ENCODE measurements around the gene VEPH1.

DNA sequence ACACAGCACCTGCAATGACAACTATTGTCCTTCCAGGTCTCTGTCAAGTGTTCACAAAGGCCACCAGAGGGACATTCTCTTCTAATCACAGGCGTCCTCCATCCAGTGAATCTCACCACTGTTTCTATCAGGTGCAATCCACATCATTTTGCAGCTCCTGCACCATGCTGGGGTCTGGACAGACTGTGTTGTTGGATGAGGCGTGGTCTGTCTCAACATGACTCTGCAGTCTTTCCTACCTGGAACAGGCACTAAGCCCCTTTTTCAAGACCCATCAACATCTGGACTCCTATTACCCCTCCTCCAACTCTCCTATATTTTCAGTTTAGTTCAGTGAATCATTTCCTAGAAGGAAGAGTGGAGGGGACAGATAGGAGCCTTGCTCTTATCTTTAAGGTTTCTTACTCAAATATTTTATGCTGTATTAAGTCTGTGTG, 31.5 kb upstream of the VEPH1 start:
- TF ChIP-seq HOXA7 (CRISPR knock-in tag; IDR thresholded peaks at IDR 0.05) (no peak), RFX5 (IDR thresholded peaks at IDR 0.05) (no peak)
- TF ChIP-seq, protein P1, sequence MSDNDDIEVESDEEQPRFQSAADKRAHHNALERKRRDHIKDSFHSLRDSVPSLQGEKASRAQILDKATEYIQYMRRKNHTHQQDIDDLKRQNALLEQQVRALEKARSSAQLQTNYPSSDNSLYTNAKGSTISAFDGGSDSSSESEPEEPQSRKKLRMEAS (IDR thresholded peaks at IDR 0.05), result no peak
- TF ChIP-seq, protein P2, sequence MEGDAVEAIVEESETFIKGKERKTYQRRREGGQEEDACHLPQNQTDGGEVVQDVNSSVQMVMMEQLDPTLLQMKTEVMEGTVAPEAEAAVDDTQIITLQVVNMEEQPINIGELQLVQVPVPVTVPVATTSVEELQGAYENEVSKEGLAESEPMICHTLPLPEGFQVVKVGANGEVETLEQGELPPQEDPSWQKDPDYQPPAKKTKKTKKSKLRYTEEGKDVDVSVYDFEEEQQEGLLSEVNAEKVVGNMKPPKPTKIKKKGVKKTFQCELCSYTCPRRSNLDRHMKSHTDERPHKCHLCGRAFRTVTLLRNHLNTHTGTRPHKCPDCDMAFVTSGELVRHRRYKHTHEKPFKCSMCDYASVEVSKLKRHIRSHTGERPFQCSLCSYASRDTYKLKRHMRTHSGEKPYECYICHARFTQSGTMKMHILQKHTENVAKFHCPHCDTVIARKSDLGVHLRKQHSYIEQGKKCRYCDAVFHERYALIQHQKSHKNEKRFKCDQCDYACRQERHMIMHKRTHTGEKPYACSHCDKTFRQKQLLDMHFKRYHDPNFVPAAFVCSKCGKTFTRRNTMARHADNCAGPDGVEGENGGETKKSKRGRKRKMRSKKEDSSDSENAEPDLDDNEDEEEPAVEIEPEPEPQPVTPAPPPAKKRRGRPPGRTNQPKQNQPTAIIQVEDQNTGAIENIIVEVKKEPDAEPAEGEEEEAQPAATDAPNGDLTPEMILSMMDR (IDR thresholded peaks at IDR 0.05), result no peak
- TF ChIP-seq, protein P3, sequence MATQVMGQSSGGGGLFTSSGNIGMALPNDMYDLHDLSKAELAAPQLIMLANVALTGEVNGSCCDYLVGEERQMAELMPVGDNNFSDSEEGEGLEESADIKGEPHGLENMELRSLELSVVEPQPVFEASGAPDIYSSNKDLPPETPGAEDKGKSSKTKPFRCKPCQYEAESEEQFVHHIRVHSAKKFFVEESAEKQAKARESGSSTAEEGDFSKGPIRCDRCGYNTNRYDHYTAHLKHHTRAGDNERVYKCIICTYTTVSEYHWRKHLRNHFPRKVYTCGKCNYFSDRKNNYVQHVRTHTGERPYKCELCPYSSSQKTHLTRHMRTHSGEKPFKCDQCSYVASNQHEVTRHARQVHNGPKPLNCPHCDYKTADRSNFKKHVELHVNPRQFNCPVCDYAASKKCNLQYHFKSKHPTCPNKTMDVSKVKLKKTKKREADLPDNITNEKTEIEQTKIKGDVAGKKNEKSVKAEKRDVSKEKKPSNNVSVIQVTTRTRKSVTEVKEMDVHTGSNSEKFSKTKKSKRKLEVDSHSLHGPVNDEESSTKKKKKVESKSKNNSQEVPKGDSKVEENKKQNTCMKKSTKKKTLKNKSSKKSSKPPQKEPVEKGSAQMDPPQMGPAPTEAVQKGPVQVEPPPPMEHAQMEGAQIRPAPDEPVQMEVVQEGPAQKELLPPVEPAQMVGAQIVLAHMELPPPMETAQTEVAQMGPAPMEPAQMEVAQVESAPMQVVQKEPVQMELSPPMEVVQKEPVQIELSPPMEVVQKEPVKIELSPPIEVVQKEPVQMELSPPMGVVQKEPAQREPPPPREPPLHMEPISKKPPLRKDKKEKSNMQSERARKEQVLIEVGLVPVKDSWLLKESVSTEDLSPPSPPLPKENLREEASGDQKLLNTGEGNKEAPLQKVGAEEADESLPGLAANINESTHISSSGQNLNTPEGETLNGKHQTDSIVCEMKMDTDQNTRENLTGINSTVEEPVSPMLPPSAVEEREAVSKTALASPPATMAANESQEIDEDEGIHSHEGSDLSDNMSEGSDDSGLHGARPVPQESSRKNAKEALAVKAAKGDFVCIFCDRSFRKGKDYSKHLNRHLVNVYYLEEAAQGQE (IDR thresholded peaks at IDR 0.05), result no peak

Measured in A549 (cell line).